Amniotic stem cell (primary cell): Measurements from ENCODE around the gene DMD.

Source experiments
- DNase-seq: peaks from one replicate; lab custom pipeline; 2025; lab: John Stamatoyannopoulos, UW

The DMD gene

DNA sequence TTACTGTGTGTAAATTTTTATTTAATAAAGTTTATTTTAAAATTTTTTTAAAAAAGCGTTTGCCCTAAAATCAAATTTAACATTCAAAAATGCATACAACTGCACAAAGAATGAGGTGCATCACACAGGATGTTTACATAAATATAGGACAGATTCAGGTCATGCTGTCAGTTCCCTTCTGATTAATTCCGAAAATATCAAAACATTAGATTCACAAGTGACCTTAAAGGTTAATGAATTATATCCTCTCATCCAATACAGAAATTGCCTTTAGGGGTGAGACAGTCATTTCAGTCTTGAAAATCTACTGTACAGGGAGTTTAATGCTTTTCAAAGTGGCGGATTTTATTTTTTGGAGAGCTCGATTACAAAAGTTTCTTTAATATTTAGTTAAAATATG is 1930.8 kb downstream of the DMD start:
- no peak for DNase-seq

GRCh38 chrX:31279359-31279758 is 1932.0 kb downstream of the DMD start:
- no peak for DNase-seq

- DNase-seq = no peak
These were observed 1938.9 kb downstream of the DMD start for GRCh38 chrX:31272472-31272775.

- no peak for DNase-seq
These were observed 1939.5 kb downstream of the DMD start for GRCh38 chrX:31271615-31272471.

- DNase-seq = no peak
These were observed 1941.4 kb downstream of the DMD start for GRCh38 chrX:31269914-31270313.

- no peak for DNase-seq
These were observed 1943.0 kb downstream of the DMD start for GRCh38 chrX:31268359-31268758.

DNA sequence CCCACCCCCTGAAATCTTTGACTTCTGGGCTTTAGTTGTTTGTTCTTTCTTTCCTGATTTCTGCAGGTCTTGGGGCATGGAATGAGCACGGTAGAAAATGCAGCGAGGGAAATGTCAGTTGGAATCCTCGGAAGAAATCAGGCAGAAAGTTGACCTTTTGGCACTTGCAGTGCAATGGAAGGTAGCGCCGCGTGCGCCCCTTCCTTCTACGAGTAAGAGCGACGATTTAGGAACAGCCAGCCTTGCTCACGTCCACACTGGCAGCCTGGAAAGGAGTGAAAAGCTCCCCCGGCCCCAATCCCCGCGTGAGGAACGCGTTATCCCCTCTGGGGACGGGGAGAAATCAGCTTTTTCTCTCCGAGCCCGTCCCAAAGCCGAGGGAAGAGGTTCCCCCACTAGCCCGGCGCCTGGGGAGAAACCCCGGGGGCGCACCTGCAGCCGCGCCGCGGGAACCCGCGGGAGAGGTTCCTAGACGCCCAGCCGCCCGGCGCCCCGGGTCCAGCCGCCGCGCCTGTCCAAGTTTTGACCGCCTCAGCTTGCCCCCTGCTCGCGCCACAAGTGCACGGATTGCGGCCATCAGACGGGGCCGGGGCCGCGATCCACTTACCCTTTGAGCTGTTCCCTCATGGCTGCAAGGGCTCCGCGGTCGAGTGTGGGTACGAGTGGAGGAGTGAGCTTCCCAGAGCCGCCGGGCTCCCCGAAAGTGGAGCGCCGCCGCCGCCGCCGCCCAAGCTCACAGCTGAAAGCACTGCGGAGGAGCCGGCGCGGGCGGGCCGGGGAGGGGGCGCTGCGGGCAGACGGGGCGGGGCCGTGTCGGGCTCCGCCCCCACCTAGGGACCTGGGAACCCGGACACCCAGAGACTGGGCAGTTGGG is 1944.9 kb downstream of the DMD start:
- no peak for DNase-seq

DNA sequence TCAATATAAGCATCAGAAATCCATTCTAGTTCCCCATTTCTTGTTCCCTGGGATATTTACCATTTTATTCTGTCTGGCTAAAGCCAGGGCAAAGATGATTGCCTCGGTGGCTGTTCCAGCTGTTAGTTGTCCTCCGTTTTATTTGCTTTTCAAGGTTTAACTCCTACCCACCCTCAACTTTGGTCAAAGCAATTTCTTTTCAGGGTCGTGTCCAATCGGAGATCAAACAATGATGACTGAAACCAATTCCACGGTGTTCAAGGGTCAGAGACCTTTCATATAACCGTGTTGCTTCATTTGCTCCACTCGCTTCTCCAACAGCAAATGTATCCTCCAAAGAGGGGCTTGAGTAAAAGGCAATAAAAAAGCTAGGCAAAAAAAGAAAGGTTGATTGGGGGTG is 1946.0 kb downstream of the DMD start:
- DNase-seq = no peak

DNA sequence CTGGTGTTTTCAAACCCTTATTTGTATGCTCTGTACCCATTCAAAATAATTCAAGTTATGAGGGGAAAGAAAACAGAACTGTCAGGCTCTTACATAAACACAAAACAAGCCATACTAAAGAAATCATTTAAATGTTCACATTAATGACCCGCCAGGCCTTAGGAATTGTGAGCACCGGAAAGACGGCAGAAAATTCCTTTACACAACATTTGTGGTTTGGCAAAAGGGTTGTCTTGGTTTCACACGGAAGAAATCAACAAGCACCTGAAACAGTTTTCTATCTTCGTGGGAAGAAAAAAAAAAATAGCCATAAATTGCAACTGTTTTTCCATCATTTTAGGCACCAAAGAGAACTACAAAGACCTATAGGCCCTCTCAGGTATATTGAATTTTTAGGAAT is 1951.0 kb downstream of the DMD start:
- DNase-seq = no peak

- no peak for DNase-seq
These were observed 1953.2 kb downstream of the DMD start for GRCh38 chrX:31258166-31258565.

DNA sequence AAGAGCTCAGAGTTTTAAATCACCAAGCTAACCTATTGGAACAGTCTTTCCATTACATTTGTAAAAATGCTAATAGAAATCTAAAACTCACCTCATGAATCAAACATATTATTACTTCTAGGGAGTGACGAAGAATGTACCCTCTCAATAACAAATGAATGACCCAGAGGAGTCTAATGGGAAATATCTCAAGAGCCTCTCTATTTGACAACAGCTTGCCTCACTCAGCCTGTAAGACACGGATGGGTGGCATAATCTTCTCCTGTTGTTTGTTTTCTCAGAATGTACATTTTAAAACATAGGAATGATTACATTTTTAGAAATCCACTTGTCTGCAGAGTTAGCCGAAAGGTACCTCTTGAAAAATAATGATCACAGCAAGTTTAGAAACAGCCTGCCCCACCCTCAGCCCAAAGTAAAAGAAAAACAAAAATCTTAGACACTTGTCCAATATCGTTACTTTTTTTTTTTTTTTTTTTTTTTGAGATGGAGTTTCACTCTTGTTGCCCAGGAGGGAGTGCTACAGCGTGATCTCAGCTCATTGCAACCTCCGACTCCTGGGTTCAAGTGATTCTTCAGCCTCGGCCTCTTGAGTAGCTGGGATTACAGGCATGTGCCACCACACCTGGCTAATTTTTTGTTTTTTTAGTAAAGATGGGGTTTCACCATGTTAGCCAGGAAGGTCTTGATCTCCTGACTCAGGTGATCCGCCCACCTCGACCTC is 1955.9 kb downstream of the DMD start:
- DNase-seq = no peak

GRCh38 chrX:31252133-31252532 is 1959.2 kb downstream of the DMD start:
- DNase-seq = no peak

DNA sequence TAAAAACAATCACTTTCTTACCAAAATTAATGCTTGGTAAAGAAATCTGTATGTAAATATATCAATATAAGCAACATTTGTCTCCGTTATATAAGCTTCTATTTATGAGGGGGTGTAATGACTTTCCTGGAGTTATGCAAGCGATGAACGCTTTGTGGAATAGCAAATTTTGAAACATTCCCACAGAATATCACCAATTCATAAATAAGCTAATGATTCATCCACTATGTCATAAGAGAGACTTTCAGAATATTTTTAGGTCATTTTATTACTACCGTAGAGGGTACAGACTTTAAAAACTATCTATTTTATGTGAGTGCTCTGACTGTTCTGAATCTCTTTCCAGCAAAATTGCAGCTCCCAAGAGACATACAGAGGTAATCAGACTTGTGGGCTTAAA is 1960.0 kb downstream of the DMD start:
- DNase-seq = no peak

DNA sequence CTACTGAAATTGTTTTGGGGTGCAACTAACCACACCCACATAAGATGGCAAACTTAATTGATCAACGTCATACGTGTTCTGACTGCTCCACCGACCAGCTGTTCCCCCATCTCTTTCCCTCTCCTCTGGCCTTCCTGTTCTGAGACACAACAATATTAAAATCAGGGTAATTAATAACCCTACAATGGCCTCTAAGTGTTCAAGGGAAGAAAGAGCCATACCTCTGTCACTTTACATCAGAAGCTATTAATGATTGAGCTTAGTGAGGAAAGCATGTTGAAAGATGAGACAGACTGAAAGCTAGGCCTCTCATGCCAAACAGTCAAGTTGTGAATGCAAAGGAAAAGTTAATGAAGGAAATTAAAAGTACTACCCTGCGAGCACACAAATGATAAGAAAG is 1965.6 kb downstream of the DMD start:
- no peak for DNase-seq

DNA sequence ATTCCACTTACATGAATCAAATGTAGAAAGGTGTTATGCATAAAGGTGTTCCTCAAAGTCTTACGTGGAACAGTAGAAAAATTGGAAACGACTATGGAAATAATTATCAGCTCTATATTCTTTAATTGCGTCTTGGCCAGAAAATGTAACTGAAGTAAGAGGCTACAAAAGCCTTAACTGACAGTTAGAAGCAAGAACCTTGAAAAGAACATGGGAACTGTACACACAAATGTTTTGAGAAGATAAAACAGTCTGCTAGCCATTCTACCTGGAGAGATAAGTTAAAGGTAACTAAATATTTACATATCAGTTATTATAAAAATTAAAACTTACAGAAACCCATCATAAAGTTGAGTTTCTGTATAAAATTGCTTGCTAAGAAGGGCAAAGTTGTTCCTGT is 1967.5 kb downstream of the DMD start:
- DNase-seq = no peak

DNA sequence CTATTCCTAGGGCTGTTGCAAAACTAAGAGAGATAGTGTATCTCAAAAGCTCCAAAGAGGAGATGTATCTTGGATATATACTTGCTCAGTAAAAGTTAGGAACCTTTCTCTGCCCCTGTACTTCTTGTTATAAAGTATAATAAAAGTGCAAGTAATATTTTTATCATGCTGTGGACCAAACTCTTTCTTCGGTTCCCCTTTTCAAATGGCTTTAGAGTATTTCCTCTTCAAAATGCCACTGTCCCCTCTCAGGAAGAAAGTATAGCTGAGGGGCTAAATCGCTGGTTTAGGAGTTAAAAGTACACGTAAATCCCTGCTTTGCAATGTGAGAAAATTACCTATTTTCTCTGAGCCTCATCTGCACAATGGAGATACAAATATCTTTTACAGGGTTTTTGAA is 1970.4 kb downstream of the DMD start:
- no peak for DNase-seq

DNA sequence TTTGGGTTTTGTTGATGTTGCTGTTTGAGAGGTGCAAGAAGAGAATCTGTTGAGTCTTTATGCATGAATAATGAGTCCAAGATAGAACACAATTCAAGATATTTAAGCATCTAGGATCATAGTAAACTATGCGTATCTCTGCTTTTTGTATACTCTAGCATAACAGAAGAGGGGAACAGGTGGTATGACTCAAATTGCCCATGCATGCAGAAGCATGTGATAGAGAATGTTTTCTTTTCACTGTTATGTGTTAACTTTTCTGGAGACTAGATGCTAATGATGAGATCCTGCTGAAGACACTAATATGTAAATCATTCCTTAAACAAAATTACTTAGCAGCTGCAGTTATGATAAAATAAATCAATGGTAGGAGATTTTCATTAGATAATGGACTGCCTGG is 1974.2 kb downstream of the DMD start:
- no peak for DNase-seq

DNA sequence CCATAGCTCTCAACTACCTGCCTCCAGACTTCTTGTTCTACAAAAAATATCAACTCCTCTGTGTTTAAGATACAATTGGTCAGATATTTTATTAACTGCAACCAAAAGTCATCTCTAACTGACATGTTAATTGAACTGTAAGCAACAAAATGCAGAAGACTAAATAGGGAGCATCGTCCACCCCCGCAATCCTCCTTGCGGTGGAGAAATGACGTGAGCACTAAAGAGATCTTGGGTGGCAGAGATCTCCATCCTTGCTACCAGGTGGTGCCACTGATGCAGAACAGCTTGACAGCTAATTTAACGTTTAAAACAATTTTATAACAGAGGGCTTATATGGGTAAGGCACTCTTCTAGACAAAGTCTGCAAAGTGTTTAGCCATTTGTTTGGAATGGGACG is 1975.1 kb downstream of the DMD start:
- no peak for DNase-seq

GRCh38 chrX:31233941-31234496 is 1977.3 kb downstream of the DMD start:
- DNase-seq = no peak

DNA sequence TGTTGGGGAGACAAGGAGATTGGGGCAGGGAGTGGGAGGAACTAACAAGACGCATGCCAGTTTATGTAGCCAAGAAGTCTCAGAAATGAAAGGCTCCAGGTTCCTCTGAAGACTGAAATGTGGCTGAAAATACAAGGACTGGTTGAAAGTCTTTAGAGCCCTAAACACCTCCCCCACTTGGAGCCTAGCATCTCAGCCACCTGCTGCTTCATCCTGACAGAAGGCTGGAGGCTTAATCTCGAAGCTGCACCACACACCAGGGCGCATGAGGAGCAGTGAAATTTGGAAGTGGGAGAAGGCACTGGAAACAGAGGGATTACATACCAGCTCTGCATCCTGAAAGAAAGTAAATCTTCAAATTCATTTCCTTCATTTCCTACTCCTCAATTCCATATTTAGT is 1978.8 kb downstream of the DMD start:
- no peak for DNase-seq

DNA sequence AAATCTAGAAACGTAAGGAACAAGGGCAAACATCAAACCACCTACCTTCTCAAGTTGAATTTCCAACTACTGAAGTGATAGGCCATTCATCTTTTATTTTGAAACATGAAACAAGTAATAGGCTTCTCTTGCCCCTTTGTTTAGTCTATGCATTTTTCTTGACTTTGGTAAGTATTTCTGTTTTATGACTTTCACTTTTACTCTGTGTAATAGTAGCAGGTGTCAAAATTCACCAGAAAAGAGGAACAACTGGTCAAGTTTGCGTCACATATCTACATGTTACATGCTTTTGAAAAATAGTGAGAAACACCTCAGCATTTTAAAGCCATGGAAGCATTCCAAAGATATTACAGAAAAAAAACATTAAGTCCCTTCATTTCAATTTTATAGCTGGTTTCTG is 1982.4 kb downstream of the DMD start:
- DNase-seq = no peak

GRCh38 chrX:31228415-31228832 is 1982.9 kb downstream of the DMD start:
- DNase-seq = no peak
